ENCODE data around the gene ARID2.

ARID2 gene

GRCh38 chr12:45721954-45722353 lies 7.6 kb upstream of the ARID2 start:
- DNase-seq (ENCODE audit: low spot score): no peak

GRCh38 chr12:45725631-45726602 lies 3.6 kb upstream of the ARID2 start:
- peak; percentile 80 for DNase-seq (ENCODE audit: low spot score)

- peak; percentile 50 for DNase-seq (ENCODE audit: low spot score)
These were observed 2.8 kb upstream of the ARID2 start for GRCh38 chr12:45726603-45727300.

GRCh38 chr12:45727301-45727979 lies 2.1 kb upstream of the ARID2 start:
- DNase-seq (ENCODE audit: low spot score): peak; percentile 97

GRCh38 chr12:45727980-45728629 lies 1.4 kb upstream of the ARID2 start:
- peak; percentile 60 for DNase-seq (ENCODE audit: low spot score)

- DNase-seq (ENCODE audit: low spot score): peak; percentile 92
These were observed 775 bp upstream of the ARID2 start for GRCh38 chr12:45728630-45729232.

- no peak for DNase-seq (ENCODE audit: low spot score)
These were observed 510 bp downstream of the ARID2 start for GRCh38 chr12:45730084-45730347.

GRCh38 chr12:45730348-45731189 lies 1.1 kb downstream of the ARID2 start:
- peak; percentile 72 for DNase-seq (ENCODE audit: low spot score)

- no peak for DNase-seq (ENCODE audit: low spot score)
These were observed 1.8 kb downstream of the ARID2 start for GRCh38 chr12:45731190-45731775.

GRCh38 chr12:45732250-45732649 lies 2.7 kb downstream of the ARID2 start:
- DNase-seq (ENCODE audit: low spot score): peak; percentile 77

GRCh38 chr12:45732936-45733335 lies 3.4 kb downstream of the ARID2 start:
- no peak for DNase-seq (ENCODE audit: low spot score)

- no peak for DNase-seq (ENCODE audit: low spot score)
These were observed 8.1 kb downstream of the ARID2 start for GRCh38 chr12:45737638-45738037.

GRCh38 chr12:45742590-45742989 lies 13.1 kb downstream of the ARID2 start:
- DNase-seq (ENCODE audit: low spot score): no peak

GRCh38 chr12:45743247-45743646 lies 13.7 kb downstream of the ARID2 start:
- no peak for DNase-seq (ENCODE audit: low spot score)

- DNase-seq (ENCODE audit: low spot score): peak; percentile 57
These were observed 16.4 kb downstream of the ARID2 start for GRCh38 chr12:45745861-45746277.

- DNase-seq (ENCODE audit: low spot score): no peak
These were observed 27.2 kb downstream of the ARID2 start for GRCh38 chr12:45756666-45757065.

GRCh38 chr12:45757172-45757571 lies 27.7 kb downstream of the ARID2 start:
- no peak for DNase-seq (ENCODE audit: low spot score)

- DNase-seq (ENCODE audit: low spot score): no peak
These were observed 30.8 kb downstream of the ARID2 start for GRCh38 chr12:45760333-45760732.

GRCh38 chr12:45762185-45763110 lies 32.9 kb downstream of the ARID2 start:
- peak; percentile 46 for DNase-seq (ENCODE audit: low spot score)
